Keratinocyte (primary cell): Measurements from ENCODE around the gene NCOA7. TPM values are rescaled to one million over a fixed set of nuclear protein-coding genes. Genes with fewer than 3 reads are reported as not detected.
A peak's percentile ranks its signal among the peaks of the same experiment; 100 is the strongest.

Experiments used
- DNase-seq: peaks from one replicate; pipeline ENCODE4 v3.0.0-alpha.2; 2011; ENCODE audit warnings: low read depth, missing footprints, low spot score
- FAIRE-seq: peaks from 2 replicates; lab custom pipeline; 2011; peaks lifted over from hg19 to GRCh38; lab: Jason Lieb, UNC
- H2AFZ ChIP-seq: 2 replicates; pipeline ENCODE4 v1.6.0; 2012; ENCODE audit warnings: low read length, control low read depth, inconsistent platforms; ENCODE audit not compliant: control insufficient read depth
- H3K27ac ChIP-seq: 2 replicates; pipeline ENCODE4 v1.5.1; 2011; ENCODE audit warnings: low read length; ENCODE audit not compliant: control insufficient read depth, insufficient read depth
- H3K27me3 ChIP-seq: 3 replicates; pipeline ENCODE4 v1.6.0; 2011; ENCODE audit warnings: low read length; ENCODE audit not compliant: control insufficient read depth, insufficient read depth; ENCODE audit errors: extremely low read depth
- H3K36me3 ChIP-seq, 2 experiments: 2 replicates in 1 of 2; 3 replicates in 1 of 2; pipeline ENCODE4 v1.5.1; 2011; ENCODE audit warnings: low read length in 2 of 2, mild to moderate bottlenecking in 1 of 2; ENCODE audit not compliant: control insufficient read depth in 2 of 2, insufficient read depth in 2 of 2; ENCODE audit errors: extremely low read depth in 1 of 2
- H3K4me1 ChIP-seq: 3 replicates; pipeline ENCODE4 v1.5.1; 2011; ENCODE audit warnings: low read length; ENCODE audit not compliant: control insufficient read depth, insufficient read depth; ENCODE audit errors: extremely low read depth
- H3K4me2 ChIP-seq: 3 replicates; pipeline ENCODE4 v1.6.0; 2011; ENCODE audit warnings: low read depth, low read length; ENCODE audit not compliant: control insufficient read depth, insufficient read depth; ENCODE audit errors: extremely low read depth
- H3K4me3 ChIP-seq, 3 experiments: fragments of 200-600 bp in 1 of 3; sonication (generic) in 1 of 3; 2 replicates in 2 of 3; 3 replicates in 1 of 3; pipeline ENCODE4 v1.5.1; 2011 to 2016; ENCODE audit warnings: low read length in 3 of 3, mild to moderate bottlenecking in 3 of 3, control low read depth in 2 of 3, inconsistent platforms in 1 of 3, low read depth in 1 of 3, mixed read lengths in 1 of 3, mixed run types in 1 of 3, moderate library complexity in 1 of 3; ENCODE audit not compliant: control insufficient read depth in 2 of 3, insufficient read depth in 2 of 3; ENCODE audit errors: extremely low read depth in 1 of 3
- H3K79me2 ChIP-seq: 2 replicates; pipeline ENCODE4 v1.6.0; 2012; ENCODE audit warnings: low read length; ENCODE audit not compliant: control insufficient read depth, insufficient read depth
- H3K9ac ChIP-seq: 3 replicates; pipeline ENCODE4 v1.6.0; 2011; ENCODE audit warnings: low read length; ENCODE audit not compliant: control insufficient read depth, insufficient read depth; ENCODE audit errors: extremely low read depth
- H3K9me1 ChIP-seq: 3 replicates; pipeline ENCODE4 v1.6.0; 2011; ENCODE audit warnings: low read length; ENCODE audit not compliant: control insufficient read depth, insufficient read depth; ENCODE audit errors: extremely low read depth
- H3K9me3 ChIP-seq: 2 replicates; pipeline ENCODE4 v1.5.1; 2012; ENCODE audit warnings: low read depth, low read length; ENCODE audit not compliant: control insufficient read depth
- H4K20me1 ChIP-seq: 3 replicates; pipeline ENCODE4 v1.6.0; 2011; ENCODE audit warnings: low read length; ENCODE audit not compliant: control insufficient read depth, insufficient read depth; ENCODE audit errors: extremely low read depth
- CTCF ChIP-seq, 3 experiments: IDR thresholded peaks in 1 of 3; conservative IDR thresholded peaks in 1 of 3; optimal IDR thresholded peaks in 1 of 3; 2 replicates in 2 of 3; 3 replicates in 1 of 3; pipeline versions ENCODE3 to v1.5.1; 2011; ENCODE audit warnings: low read length in 3 of 3, mild to moderate bottlenecking in 3 of 3, moderate library complexity in 2 of 3, control low read depth in 1 of 3, inconsistent platforms in 1 of 3; ENCODE audit not compliant: insufficient read depth in 2 of 3; ENCODE audit errors: extremely low read depth in 1 of 3
- EZH2 ChIP-seq: IDR thresholded peaks from one replicate; pipeline ENCODE4 v1.6.1; 2012; ENCODE audit warnings: inconsistent platforms, mild to moderate bottlenecking, low read length, moderate library complexity
- dilution Hi-C: fragments of 300-500 bp; cut with MboI; formaldehyde crosslinking; loops from one replicate; pipeline ENCODE4 v1.7.0; 2020; ENCODE audit warnings: low sequenced_read_pairs; ENCODE audit not compliant: extremely low pct_ligation_motif_present
- polyA plus RNA-seq, 5 experiments: library from polyadenylated mRNA; depleted of rRNA in 3 of 5; stranded (reverse) in 3 of 5; stranded (forward) in 1 of 5; unstranded in 1 of 5; fragments of >200 nt; gene quantifications; 1 replicate in 1 of 5; 2 replicates in 3 of 5; 3 replicates in 1 of 5; pipeline versions ENCODE4 v1.2.1 to v1.2.3, GENCODE V29; 2011 to 2012; ENCODE audit warnings: missing spikeins in 2 of 5, low read depth in 1 of 5, low replicate concordance in 1 of 5

NCOA7 gene
- polyA plus RNA-seq, 1 donor (not counting 4 experiments of a cell fraction or from before 2014, with no cell fraction given): 20.5 TPM

GRCh38 chr6:125868678-125869395 lies 78.1 kb downstream of the NCOA7 start:
- Histone ChIP-seq H3K9ac (no peak overlapping the region), H3K79me2 (no peaks in the 10 kb centered on the region), H3K27ac (peak overlapping the region; percentile 81), H3K36me3 (no peaks in the 10 kb centered on the region), H3K27me3 (no peaks in the 10 kb centered on the region), H2AFZ (no peak overlapping the region), H3K4me2 (peak overlapping the region; percentile 56), H3K4me3 (no peak overlapping the region), H3K9me3 (no peaks in the 10 kb centered on the region), H4K20me1 (no peaks in the 10 kb centered on the region), H3K9me1 (no peaks in the 10 kb centered on the region), H3K4me1 (peaks cover 29% of the 10 kb centered on the region)
- dilution Hi-C loops: no loop called here
- no peak for TF ChIP-seq CTCF (optimal IDR thresholded peaks at IDR 0.05 in 1 of 3, IDR thresholded peaks at IDR 0.05 in 1 of 3, conservative IDR thresholded peaks at IDR 0.05 in 1 of 3; ENCODE audit: extremely low read depth in 1 of 3, insufficient read depth in 2 of 3, low read length in 3 of 3)
- no peak for TF ChIP-seq EZH2
- no peak for FAIRE-seq
- no peak for DNase-seq

- no peak for TF ChIP-seq EZH2
- no peak overlapping the region for H3K4me2 ChIP-seq
- dilution Hi-C loops: no loop called here
- H2AFZ ChIP-seq: no peak overlapping the region
- H3K9me1 ChIP-seq: no peaks in the 10 kb centered on the region
- H3K27ac ChIP-seq: no peak overlapping the region
- no peaks in the 10 kb centered on the region for H3K9me3 ChIP-seq
- no peak overlapping the region for H3K4me3 ChIP-seq
- no peak overlapping the region for H3K9ac ChIP-seq
- no peaks in the 10 kb centered on the region for H4K20me1 ChIP-seq
- H3K4me1 ChIP-seq: peaks cover 29% of the 10 kb centered on the region
- no peaks in the 10 kb centered on the region for H3K36me3 ChIP-seq
- H3K79me2 ChIP-seq: no peaks in the 10 kb centered on the region
- no peaks in the 10 kb centered on the region for H3K27me3 ChIP-seq
- FAIRE-seq: no peak
- no peak for DNase-seq
These were observed 78.7 kb downstream of the NCOA7 start for GRCh38 chr6:125869427-125869826.
